GM12878 (cell line): ENCODE measurements around the gene COL6A3. TPM values are rescaled to one million over a fixed set of nuclear protein-coding genes. Genes with fewer than 3 reads are reported as not detected.

ENCODE experiments used
- BRCA1 ChIP-seq: IDR thresholded peaks from 2 replicates; pipeline ENCODE4 v1.6.1; 2011; ENCODE audit warnings: low read depth, low read length, improper control_type of control experiment
- CHD1 ChIP-seq: IDR thresholded peaks from 2 replicates; pipeline ENCODE4 v1.6.1; 2012; ENCODE audit warnings: low read depth, low read length, improper control_type of control experiment
- E4F1 ChIP-seq: fragments of 450-650 bp; IDR thresholded peaks from 2 replicates; pipeline ENCODE4 v1.6.1; 2018; ENCODE audit warnings: borderline replicate concordance, mild to moderate bottlenecking; ENCODE audit not compliant: partially characterized antibody
- JUND ChIP-seq: IDR thresholded peaks from 2 replicates; pipeline ENCODE4 v1.6.1; 2012; ENCODE audit warnings: low read depth, mild to moderate bottlenecking, low read length, improper control_type of control experiment, moderate library complexity
- LARP7 ChIP-seq: fragments of 450-650 bp; IDR thresholded peaks from 2 replicates; pipeline ENCODE4 v1.6.1; 2017; ENCODE audit warnings: mild to moderate bottlenecking
- PKNOX1 ChIP-seq: fragments of 450-650 bp; IDR thresholded peaks from 2 replicates; pipeline ENCODE4 v1.6.1; 2016; ENCODE audit warnings: mild to moderate bottlenecking
- PRDM15 ChIP-seq: fragments of 450-650 bp; formaldehyde crosslinking; IDR thresholded peaks from 2 replicates; pipeline ENCODE4 v1.4.0; 2020; ENCODE audit warnings: mild to moderate bottlenecking, moderate library complexity
- SIN3A ChIP-seq: IDR thresholded peaks from 2 replicates; pipeline ENCODE4 v1.6.1; 2012; ENCODE audit warnings: low read depth, low read length, improper control_type of control experiment
- SMAD1 ChIP-seq: fragments of 450-650 bp; IDR thresholded peaks from 2 replicates; pipeline ENCODE4 v1.6.1; 2018; ENCODE audit warnings: mild to moderate bottlenecking, low read depth; ENCODE audit not compliant: partially characterized antibody
- TARDBP ChIP-seq: IDR thresholded peaks from 2 replicates; pipeline ENCODE4 v1.6.1; 2016; ENCODE audit warnings: borderline replicate concordance
- ZBTB33 ChIP-seq: fragments of 450-650 bp; IDR thresholded peaks from 2 replicates; pipeline ENCODE4 v1.6.1; 2017; ENCODE audit warnings: mild to moderate bottlenecking
- ZNF207 ChIP-seq: fragments of 450-650 bp; IDR thresholded peaks from 2 replicates; pipeline ENCODE4 v1.6.1; 2014; ENCODE audit warnings: antibody characterized with exemption, mild to moderate bottlenecking, borderline replicate concordance
- ZNF24 ChIP-seq: fragments of 450-650 bp; IDR thresholded peaks from 2 replicates; pipeline ENCODE4 v1.6.1; 2017; ENCODE audit warnings: antibody characterized with exemption, mild to moderate bottlenecking
- ZNF687 ChIP-seq: fragments of 450-650 bp; IDR thresholded peaks from 2 replicates; pipeline ENCODE4 v1.6.1; 2017; ENCODE audit warnings: mild to moderate bottlenecking, moderate library complexity
- polyA plus RNA-seq, 11 experiments: library from polyadenylated mRNA; depleted of rRNA in 4 of 11; unstranded in 6 of 11; stranded (reverse) in 5 of 11; fragments of >200 nt; fragmentation: Nextera tagmentation in 4 of 11; fragmentation: Illumina TruSeq in 1 of 11; extraction: Ambion mirVana in 4 of 11; extraction: Trizol in 1 of 11; gene quantifications; 1 replicate in 1 of 11; 2 replicates in 10 of 11; pipeline versions ENCODE4 v1.2.1 to v1.2.3, GENCODE V29; 2011 to 2016; ENCODE audit warnings: inconsistent platforms in 2 of 11, missing spikeins in 2 of 11, low read depth in 1 of 11
- total RNA-seq, 4 experiments: library from RNA; depleted of rRNA in 3 of 4; stranded (reverse); fragments of >200 nt in 3 of 4; fragmentation: Illumina TruSeq in 1 of 4; extraction: Trizol in 1 of 4; gene quantifications; 2 replicates each; pipeline versions ENCODE4 v1.2.1 to v1.2.3, GENCODE V29; 2013 to 2021

The COL6A3 gene
- total and polyA plus RNA-seq, 10 of the 15 experiments (the other 5 are each of a cell fraction or from before 2014, with no cell fraction given): 0.01 to 0.51 (median 0.09) TPM; not detected in 4

- TF ChIP-seq PRDM15 (no peak), JUND (no peak), TARDBP (no peak), SIN3A (no peak), PKNOX1 (no peak), SMAD1 (no peak), ZNF24 (no peak), LARP7 (no peak), ZBTB33 (no peak), BRCA1 (no peak), ZNF687 (no peak), ZNF207 (no peak), CHD1 (no peak), E4F1 (no peak)
- TF ChIP-seq, all 136 proteins: peak for 0
These were observed 103.3 kb downstream of the COL6A3 start (continued) for GRCh38 chr2:237310515-237311114.
